Measurements from ENCODE around the gene PFN3.

The PFN3 gene

DNA sequence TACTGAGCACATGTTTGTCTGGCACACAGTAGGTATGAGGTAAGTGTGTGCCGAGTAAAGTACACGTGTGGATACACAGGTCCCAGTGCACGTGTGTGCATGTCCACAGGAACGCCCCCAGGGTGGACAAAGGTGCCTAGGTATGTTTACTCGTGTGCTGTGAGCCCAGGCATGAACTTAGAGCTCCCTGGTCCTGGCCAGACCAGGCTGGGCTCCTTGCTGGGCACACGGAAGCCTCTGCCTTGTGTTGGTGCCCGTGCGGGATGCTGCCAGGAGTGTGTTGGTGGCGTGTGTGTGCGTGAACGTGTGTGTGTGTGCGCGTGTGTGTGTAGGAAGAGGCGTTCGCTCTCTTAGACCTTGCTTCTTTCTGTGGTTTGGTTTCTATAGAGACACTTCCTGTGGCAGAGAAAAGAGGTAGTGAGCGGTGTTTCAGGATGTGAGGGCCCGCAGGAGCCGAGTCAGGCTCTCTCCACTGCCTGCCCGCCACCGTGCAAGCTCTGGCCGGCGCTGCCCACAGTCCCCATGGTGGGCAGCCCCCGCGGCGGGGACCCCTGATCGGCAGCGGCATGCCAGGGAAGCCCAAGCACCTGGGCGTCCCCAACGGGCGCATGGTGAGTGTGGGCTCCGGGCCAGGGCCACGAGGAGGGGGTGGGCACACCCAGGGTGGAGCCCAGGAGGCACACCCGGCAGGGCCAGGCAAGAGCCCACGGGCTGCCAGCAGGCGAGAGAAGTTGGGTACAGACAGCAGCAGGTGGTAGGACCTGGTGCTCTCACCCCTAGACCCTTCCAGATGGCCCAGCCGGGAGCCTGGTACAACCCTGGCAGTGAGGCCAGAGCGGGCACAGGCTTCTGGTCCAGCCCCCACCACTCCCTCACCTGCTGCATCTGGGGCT, 42.8 kb downstream of the PFN3 start, which contains the start of gene RGS14:
TSS of gene RGS14 (plus strand) at position 466 of the 893 bp plus-strand sequence. CDS start at position 567, 101 bp downstream.
- TF ChIP-seq ISL1 (CRISPR knock-in tag; IDR thresholded peaks at IDR 0.05) = no peak
- TF ChIP-seq ZNF565 (CRISPR knock-in tag; conservative IDR thresholded peaks at IDR 0.05; ENCODE audit: low read depth) = no peak
- no peak for TF ChIP-seq ZFP3 (CRISPR knock-in tag; IDR thresholded peaks at IDR 0.05)
- TF ChIP-seq ARNTL (CRISPR knock-in tag; IDR thresholded peaks at IDR 0.05; ENCODE audit: borderline replicate concordance, low read depth) = no peak
- no peak for TF ChIP-seq PPARA (CRISPR knock-in tag; IDR thresholded peaks at IDR 0.05; ENCODE audit: borderline replicate concordance)
- no peak for TF ChIP-seq BACH2 (CRISPR knock-in tag; IDR thresholded peaks at IDR 0.05; ENCODE audit: borderline replicate concordance)
- TF ChIP-seq ZC3H10 (CRISPR knock-in tag; IDR thresholded peaks at IDR 0.05) = no peak
- TF ChIP-seq ZNF70 (CRISPR knock-in tag; IDR thresholded peaks at IDR 0.05) = no peak
- TF ChIP-seq CSDC2 (CRISPR knock-in tag; IDR thresholded peaks at IDR 0.05) = no peak
- peak; percentile 75 for ATAC-seq

- ATAC-seq = no peak
- TF ChIP-seq ZNF8 (CRISPR knock-in tag; IDR thresholded peaks at IDR 0.05) (no peak), GLIS3 (CRISPR knock-in tag; IDR thresholded peaks at IDR 0.05) (no peak), CREB5 (CRISPR knock-in tag; IDR thresholded peaks at IDR 0.05; ENCODE audit: low read depth) (no peak), ZNF70 (CRISPR knock-in tag; IDR thresholded peaks at IDR 0.05) (no peak), PPARA (CRISPR knock-in tag; IDR thresholded peaks at IDR 0.05; ENCODE audit: borderline replicate concordance) (no peak), ZFP30 (CRISPR knock-in tag; IDR thresholded peaks at IDR 0.05) (no peak), TOX (CRISPR knock-in tag; IDR thresholded peaks at IDR 0.05; ENCODE audit: borderline replicate concordance) (no peak), ZC3H10 (CRISPR knock-in tag; IDR thresholded peaks at IDR 0.05) (no peak), RARB (CRISPR knock-in tag; IDR thresholded peaks at IDR 0.05) (no peak), PATZ1 (CRISPR knock-in tag; IDR thresholded peaks at IDR 0.05; ENCODE audit: borderline replicate concordance) (no peak), ZNF565 (CRISPR knock-in tag; conservative IDR thresholded peaks at IDR 0.05; ENCODE audit: low read depth) (no peak), TCF4 (CRISPR knock-in tag; IDR thresholded peaks at IDR 0.05; ENCODE audit: borderline replicate concordance) (no peak), ZFP3 (CRISPR knock-in tag; IDR thresholded peaks at IDR 0.05) (no peak), ARNTL (CRISPR knock-in tag; IDR thresholded peaks at IDR 0.05; ENCODE audit: borderline replicate concordance, low read depth) (no peak), POU6F1 (CRISPR knock-in tag; IDR thresholded peaks at IDR 0.05; ENCODE audit: borderline replicate concordance, low read depth) (no peak)
Observed at GRCh38 chr5:177357146-177357458, 43.4 kb downstream of the PFN3 start.

DNA sequence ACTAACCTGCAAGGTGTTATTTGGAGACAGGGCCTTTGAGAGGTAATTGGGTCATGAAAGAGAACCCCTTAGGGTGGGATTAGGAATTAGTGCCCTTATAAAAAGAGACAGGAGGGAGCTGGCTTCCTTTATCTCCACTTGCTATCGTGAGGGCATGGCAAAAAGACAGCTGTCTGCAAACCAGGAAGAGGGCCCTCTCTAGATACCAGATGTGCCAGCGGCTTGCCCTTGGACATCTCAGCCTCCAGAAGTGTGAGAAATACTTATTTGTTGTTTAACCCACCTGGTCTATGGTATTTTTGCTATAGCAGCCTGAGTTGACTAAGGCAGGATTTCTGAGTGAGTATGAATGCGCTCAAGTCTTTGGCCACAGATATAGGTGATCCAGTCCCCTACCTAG, 43.7 kb downstream of the PFN3 start:
- TF ChIP-seq ZFP3 (CRISPR knock-in tag; IDR thresholded peaks at IDR 0.05) = no peak
- no peak for TF ChIP-seq TSHZ2 (CRISPR knock-in tag; IDR thresholded peaks at IDR 0.05)
- TF ChIP-seq OSR1 (CRISPR knock-in tag; IDR thresholded peaks at IDR 0.05) = no peak
- no peak for TF ChIP-seq CSRNP3 (CRISPR knock-in tag; IDR thresholded peaks at IDR 0.05)
- TF ChIP-seq SNAI2 (CRISPR knock-in tag; IDR thresholded peaks at IDR 0.05) = no peak
- no peak for TF ChIP-seq ISL1 (CRISPR knock-in tag; IDR thresholded peaks at IDR 0.05)
- TF ChIP-seq TCF4 (CRISPR knock-in tag; IDR thresholded peaks at IDR 0.05; ENCODE audit: borderline replicate concordance) = no peak
- TF ChIP-seq ZC3H10 (CRISPR knock-in tag; IDR thresholded peaks at IDR 0.05) = no peak
- ATAC-seq = no peak

Data from SK-N-SH treated with all-trans-retinoic acid at 6 μM for 48 hours (cell line).